Uterus (tissue), 2 donors: Measurements from ENCODE around the gene UBE3A.
"Not testable (repeated sequence)": the region's sequence is repeated elsewhere in the genome, so short reads cannot be mapped to it uniquely, and the experiment has no call there.

ENCODE experiments used
- CTCF ChIP-seq, 4 experiments: fragments of 200-600 bp in 2 of 4; fragments of 450-650 bp in 2 of 4; sonication (generic) in 2 of 4; IDR thresholded peaks; one replicate each; pipeline ENCODE4 v1.5.1; 2016 to 2019; ENCODE audit warnings: antibody characterized with exemption in 4 of 4, mild to moderate bottlenecking in 2 of 4, moderate library complexity in 1 of 4
- POLR2A ChIP-seq, 2 donors: fragments of 450-650 bp; IDR thresholded peaks; one replicate each; pipeline ENCODE4 v1.6.1; 2016; ENCODE audit warnings: antibody characterized with exemption in 2 of 2, mild to moderate bottlenecking in 1 of 2, moderate library complexity in 1 of 2

- TF ChIP-seq CTCF, POLR2A (IDR thresholded peaks at IDR 0.05): not testable (repeated sequence)
Measured at GRCh38 chr15:25453246-25453645, 14.4 kb upstream of the UBE3A start.
